ENCODE data around the gene MYRIP.
"Not testable (repeated sequence)": the region's sequence is repeated elsewhere in the genome, so short reads cannot be mapped to it uniquely, and the experiment has no call there.

Gene MYRIP

GRCh38 chr3:40281995-40282394, 472.6 kb downstream of the MYRIP start:
- no peak overlapping the region for H3K4ac ChIP-seq (ENCODE audit: low read depth in 1 of 2, low read length in 2 of 2)
- H3K18ac ChIP-seq (ENCODE audit: low read depth in 1 of 2, low read length in 2 of 2), result no peak overlapping the region
- H3K4me2 ChIP-seq (ENCODE audit: low read length, poor library complexity, severe bottlenecking), result no peak overlapping the region
- no peak overlapping the region for H3K4me3 ChIP-seq (ENCODE audit: insufficient read depth in 1 of 2, low read depth in 1 of 2, low read length in 2 of 2)
- H2BK5ac ChIP-seq (ENCODE audit: low read depth, low read length, poor library complexity, severe bottlenecking), result no peak overlapping the region
- no peak overlapping the region for H2BK12ac ChIP-seq (ENCODE audit: low read length in 2 of 2)
- H2BK15ac ChIP-seq (ENCODE audit: low read depth, poor library complexity, severe bottlenecking), result no peak overlapping the region
- H4K8ac ChIP-seq (ENCODE audit: low read length), result no peak overlapping the region
- no peak for DNase-seq
- no peak overlapping the region for H3K23ac ChIP-seq (ENCODE audit: low read length in 2 of 2)
- H3K14ac ChIP-seq (ENCODE audit: low read length in 2 of 2), result no peak overlapping the region
- H3K36me3 ChIP-seq (ENCODE audit: control insufficient read depth in 1 of 2, insufficient read depth in 2 of 2, low read depth in 1 of 2, low read length in 2 of 2), result no peaks in the 10 kb centered on the region
- H2AK5ac ChIP-seq (ENCODE audit: low read length, severe bottlenecking), result no peak overlapping the region
- no peaks in the 10 kb centered on the region for H3K9me3 ChIP-seq (ENCODE audit: control insufficient read depth, low read length)
- no peaks in the 10 kb centered on the region for H3K79me1 ChIP-seq (replicated peaks; ENCODE audit: low read length, poor library complexity, severe bottlenecking)
- no peak overlapping the region for H3K9ac ChIP-seq (ENCODE audit: low read length)
- H3K27ac ChIP-seq (ENCODE audit: low read length, poor library complexity, severe bottlenecking), result no peak overlapping the region
- no peak overlapping the region for H4K91ac ChIP-seq (ENCODE audit: low read length)
- no peaks in the 10 kb centered on the region for H3K27me3 ChIP-seq (ENCODE audit: control insufficient read depth in 1 of 2, insufficient read depth in 1 of 2, low read length in 2 of 2)
- WGBS, result 88% methylated on average over 1 of the region's 2 CpGs
- H3K4me1 ChIP-seq (ENCODE audit: control insufficient read depth, insufficient read depth, low read depth, low read length), result no peaks in the 10 kb centered on the region
- H2BK120ac ChIP-seq (ENCODE audit: low read depth, low read length), result no peak overlapping the region
- H2AFZ ChIP-seq (ENCODE audit: low read depth, low read length), result no peak overlapping the region

GRCh38 chr3:40283057-40283456, 473.6 kb downstream of the MYRIP start:
- H3K27ac ChIP-seq (ENCODE audit: low read length, poor library complexity, severe bottlenecking); H4K8ac ChIP-seq (ENCODE audit: low read length); H2BK12ac ChIP-seq (ENCODE audit: low read length in 2 of 2); H4K91ac ChIP-seq (ENCODE audit: low read length); H3K27me3 ChIP-seq (ENCODE audit: control insufficient read depth in 1 of 2, insufficient read depth in 1 of 2, low read length in 2 of 2); DNase-seq; H2AFZ ChIP-seq (ENCODE audit: low read depth, low read length); H3K79me1 ChIP-seq (replicated peaks; ENCODE audit: low read length, poor library complexity, severe bottlenecking); H3K23ac ChIP-seq (ENCODE audit: low read length in 2 of 2); H3K4me1 ChIP-seq (ENCODE audit: control insufficient read depth, insufficient read depth, low read depth, low read length); H2BK120ac ChIP-seq (ENCODE audit: low read depth, low read length); H3K14ac ChIP-seq (ENCODE audit: low read length in 2 of 2); H3K4ac ChIP-seq (ENCODE audit: low read depth in 1 of 2, low read length in 2 of 2); H3K9ac ChIP-seq (ENCODE audit: low read length); H2BK15ac ChIP-seq (ENCODE audit: low read depth, poor library complexity, severe bottlenecking); H3K4me2 ChIP-seq (ENCODE audit: low read length, poor library complexity, severe bottlenecking); H2AK5ac ChIP-seq (ENCODE audit: low read length, severe bottlenecking); H3K9me3 ChIP-seq (ENCODE audit: control insufficient read depth, low read length); H3K18ac ChIP-seq (ENCODE audit: low read depth in 1 of 2, low read length in 2 of 2); H3K36me3 ChIP-seq (ENCODE audit: control insufficient read depth in 1 of 2, insufficient read depth in 2 of 2, low read depth in 1 of 2, low read length in 2 of 2); H3K4me3 ChIP-seq (ENCODE audit: insufficient read depth in 1 of 2, low read depth in 1 of 2, low read length in 2 of 2); H2BK5ac ChIP-seq (ENCODE audit: low read depth, low read length, poor library complexity, severe bottlenecking): not testable (repeated sequence)
- 93% methylated on average over 5 of the region's 5 CpGs for WGBS

GRCh38 chr3:40287248-40287647, 477.8 kb downstream of the MYRIP start:
- Histone ChIP-seq H2BK120ac (ENCODE audit: low read depth, low read length) (no peak overlapping the region), H3K4me2 (ENCODE audit: low read length, poor library complexity, severe bottlenecking) (no peak overlapping the region), H3K4me3 (ENCODE audit: insufficient read depth in 1 of 2, low read depth in 1 of 2, low read length in 2 of 2) (no peak overlapping the region), H2BK12ac (ENCODE audit: low read length in 2 of 2) (no peak overlapping the region), H3K9me3 (ENCODE audit: control insufficient read depth, low read length) (peaks cover 3% of the 10 kb centered on the region), H2AK5ac (ENCODE audit: low read length, severe bottlenecking) (no peak overlapping the region), H3K18ac (ENCODE audit: low read depth in 1 of 2, low read length in 2 of 2) (no peak overlapping the region), H3K27me3 (ENCODE audit: control insufficient read depth in 1 of 2, insufficient read depth in 1 of 2, low read length in 2 of 2) (no peaks in the 10 kb centered on the region), H3K36me3 (ENCODE audit: control insufficient read depth in 1 of 2, insufficient read depth in 2 of 2, low read depth in 1 of 2, low read length in 2 of 2) (peaks cover 0 to 4% of the 10 kb centered on the region in 2 experiments), H3K4ac (ENCODE audit: low read depth in 1 of 2, low read length in 2 of 2) (no peak overlapping the region), H2AFZ (ENCODE audit: low read depth, low read length) (no peak overlapping the region), H4K91ac (ENCODE audit: low read length) (no peak overlapping the region), H3K14ac (ENCODE audit: low read length in 2 of 2) (no peak overlapping the region), H2BK5ac (ENCODE audit: low read depth, low read length, poor library complexity, severe bottlenecking) (no peak overlapping the region), H3K79me1 (replicated peaks; ENCODE audit: low read length, poor library complexity, severe bottlenecking) (no peaks in the 10 kb centered on the region), H3K27ac (ENCODE audit: low read length, poor library complexity, severe bottlenecking) (no peak overlapping the region), H3K23ac (ENCODE audit: low read length in 2 of 2) (no peak overlapping the region), H2BK15ac (ENCODE audit: low read depth, poor library complexity, severe bottlenecking) (no peak overlapping the region), H3K9ac (ENCODE audit: low read length) (no peak overlapping the region), H3K4me1 (ENCODE audit: control insufficient read depth, insufficient read depth, low read depth, low read length) (no peaks in the 10 kb centered on the region), H4K8ac (ENCODE audit: low read length) (no peak overlapping the region)
- no peak for DNase-seq
- WGBS, result 95% methylated on average over 2 of the region's 2 CpGs

- Histone ChIP-seq H2AFZ (ENCODE audit: low read depth, low read length) (no peak overlapping the region), H3K27ac (ENCODE audit: low read length, poor library complexity, severe bottlenecking) (no peak overlapping the region), H4K8ac (ENCODE audit: low read length) (peak overlapping the region; percentile 38), H2AK5ac (ENCODE audit: low read length, severe bottlenecking) (no peak overlapping the region), H3K4ac (ENCODE audit: low read depth in 1 of 2, low read length in 2 of 2) (no peak overlapping the region), H2BK5ac (ENCODE audit: low read depth, low read length, poor library complexity, severe bottlenecking) (no peak overlapping the region), H4K91ac (ENCODE audit: low read length) (peak overlapping the region; percentile 16), H3K4me3 (ENCODE audit: insufficient read depth in 1 of 2, low read depth in 1 of 2, low read length in 2 of 2) (no peak overlapping the region), H3K23ac (ENCODE audit: low read length in 2 of 2) (no peak overlapping the region), H3K18ac (ENCODE audit: low read depth in 1 of 2, low read length in 2 of 2) (no peak overlapping the region), H3K27me3 (ENCODE audit: control insufficient read depth in 1 of 2, insufficient read depth in 1 of 2, low read length in 2 of 2) (no peaks in the 10 kb centered on the region), H2BK15ac (ENCODE audit: low read depth, poor library complexity, severe bottlenecking) (no peak overlapping the region), H3K4me1 (ENCODE audit: control insufficient read depth, insufficient read depth, low read depth, low read length) (no peaks in the 10 kb centered on the region), H3K9me3 (ENCODE audit: control insufficient read depth, low read length) (peaks cover 3% of the 10 kb centered on the region), H3K14ac (ENCODE audit: low read length in 2 of 2) (no peak overlapping the region), H2BK120ac (ENCODE audit: low read depth, low read length) (no peak overlapping the region), H3K4me2 (ENCODE audit: low read length, poor library complexity, severe bottlenecking) (no peak overlapping the region), H3K36me3 (ENCODE audit: control insufficient read depth in 1 of 2, insufficient read depth in 2 of 2, low read depth in 1 of 2, low read length in 2 of 2) (peaks cover 4 to 5% of the 10 kb centered on the region in 2 experiments), H3K9ac (ENCODE audit: low read length) (no peak overlapping the region), H3K79me1 (replicated peaks; ENCODE audit: low read length, poor library complexity, severe bottlenecking) (no peaks in the 10 kb centered on the region), H2BK12ac (ENCODE audit: low read length in 2 of 2) (no peak overlapping the region)
- 82% methylated on average over 6 of the region's 6 CpGs for WGBS
- no peak for DNase-seq
Measured at GRCh38 chr3:40290396-40290795, 481.0 kb downstream of the MYRIP start.
